Activated CD4-positive, alpha-beta memory T cell treated with anti-CD3 and anti-CD28 coated beads, Interleukin-2, amount 10 ng/mL, durations not matched to agents 7 days and 5 days (primary cell): Measurements from ENCODE around the gene NTMT2. TPM values are rescaled to one million over a fixed set of nuclear protein-coding genes. Genes with fewer than 3 reads are reported as not detected.

ENCODE experiments used
- CTCF ChIA-PET: fragments of 350-600 bp; sonication (Branson Sonifier 250); formaldehyde crosslinking; loops from one replicate; lab custom pipeline; 2021; ENCODE audit warnings: antibody characterized with exemption, inconsistent platforms; lab: Charles Lee
- POLR2A ChIA-PET: fragments of 350-600 bp; sonication (Branson Sonifier 250); formaldehyde crosslinking; loops from one replicate; lab custom pipeline; 2021; ENCODE audit warnings: antibody characterized with exemption; lab: Charles Lee
- DNase-seq: peaks from one replicate; pipeline ENCODE4 v3.0.0-alpha.2; 2020
- H3K27ac Mint-ChIP-seq: one replicate; pipeline ENCODE4 v1.8.0; 2021; ENCODE audit warnings: mild to moderate bottlenecking, mixed read lengths
- H3K27me3 Mint-ChIP-seq: one replicate; pipeline ENCODE4 v1.8.0; 2021; ENCODE audit warnings: mixed read lengths
- H3K36me3 Mint-ChIP-seq: one replicate; pipeline ENCODE4 v1.8.0; 2021; ENCODE audit warnings: low read depth, mixed read lengths
- H3K4me1 Mint-ChIP-seq: one replicate; pipeline ENCODE4 v1.8.0; 2021; ENCODE audit warnings: mixed read lengths
- H3K4me3 Mint-ChIP-seq: one replicate; pipeline ENCODE4 v1.8.0; 2021; ENCODE audit warnings: mild to moderate bottlenecking, mixed read lengths
- H3K9me3 Mint-ChIP-seq: one replicate; pipeline ENCODE4 v1.8.0; 2021; ENCODE audit warnings: mixed read lengths
- total RNA-seq, 2 experiments: library from RNA; stranded (reverse); gene quantifications; one replicate each; pipeline ENCODE4 v1.2.3, GENCODE V29; 2021

Gene NTMT2
- total RNA-seq, 2 experiments from 2014 or later: not detected

DNA sequence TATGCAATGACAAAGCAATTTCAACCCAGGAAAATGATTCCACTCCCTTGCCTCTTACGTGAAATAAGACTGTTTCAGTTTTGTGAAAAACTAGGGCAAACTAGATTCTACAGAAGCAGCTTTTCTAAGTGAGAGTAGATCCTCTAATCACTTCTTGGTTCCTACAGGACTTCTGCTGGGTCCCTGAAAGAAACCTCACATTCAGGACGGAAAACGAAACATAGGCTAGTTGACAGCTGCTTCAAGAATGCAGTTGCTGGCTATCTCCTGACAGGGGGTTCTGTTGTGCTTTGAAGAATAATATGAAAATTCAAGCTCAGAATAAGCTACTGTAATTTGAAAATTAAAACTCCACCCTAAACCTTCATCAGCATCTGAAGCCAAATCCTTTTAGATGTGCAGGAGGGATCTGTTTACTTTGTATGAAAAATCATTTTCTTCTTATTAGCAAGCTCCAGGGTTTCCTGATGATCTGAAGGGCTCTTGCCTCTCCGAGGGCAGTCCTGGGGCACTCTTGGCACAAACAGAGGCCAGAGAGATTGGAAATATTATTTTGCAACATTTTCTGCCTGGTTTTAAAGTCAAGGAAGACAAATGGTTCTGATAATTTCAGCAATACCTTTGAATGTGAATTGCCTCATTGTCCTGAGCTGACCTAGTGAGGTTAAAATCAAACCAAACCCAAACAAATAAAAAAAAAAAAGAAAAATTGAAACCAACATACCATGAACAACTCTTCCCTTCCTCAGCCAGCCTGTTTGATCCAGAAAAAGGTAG is 55.0 kb downstream of the NTMT2 start:
- ChIA-PET POLR2A (no interaction called here), CTCF (no interaction called here)
- DNase-seq: no peak
- Mint-ChIP-seq H3K36me3 (no peaks in the 10 kb centered on the region), H3K27ac (no peak overlapping the region), H3K4me3 (no peak overlapping the region), H3K9me3 (no peaks in the 10 kb centered on the region), H3K27me3 (peaks cover 8% of the 10 kb centered on the region), H3K4me1 (no peaks in the 10 kb centered on the region)

DNA sequence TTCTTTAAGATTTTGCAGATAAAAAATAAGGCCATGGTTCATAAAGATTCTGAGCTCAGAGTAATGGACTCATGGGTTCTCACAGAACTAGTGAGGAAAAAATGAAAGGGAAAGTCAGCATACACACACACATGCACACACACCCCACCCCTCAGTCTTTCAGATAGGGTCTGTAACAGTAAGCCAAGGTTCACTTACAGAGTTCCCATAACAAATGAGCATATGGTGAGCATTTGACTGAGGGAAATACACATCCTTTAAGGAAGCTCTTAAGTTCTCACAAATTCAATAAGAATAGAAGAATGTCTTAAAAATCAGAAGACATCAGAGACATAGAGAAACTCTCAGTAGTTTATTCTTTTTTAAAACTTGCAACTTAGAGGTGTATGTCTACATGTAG is 57.9 kb downstream of the NTMT2 start:
- ChIA-PET CTCF (no interaction called here), POLR2A (no interaction called here)
- H3K4me1 Mint-ChIP-seq: no peaks in the 10 kb centered on the region
- no peaks in the 10 kb centered on the region for H3K36me3 Mint-ChIP-seq
- no peak overlapping the region for H3K4me3 Mint-ChIP-seq
- H3K27me3 Mint-ChIP-seq: peaks cover 8% of the 10 kb centered on the region
- no peak for DNase-seq
- H3K27ac Mint-ChIP-seq: no peak overlapping the region
- H3K9me3 Mint-ChIP-seq: no peaks in the 10 kb centered on the region

DNA sequence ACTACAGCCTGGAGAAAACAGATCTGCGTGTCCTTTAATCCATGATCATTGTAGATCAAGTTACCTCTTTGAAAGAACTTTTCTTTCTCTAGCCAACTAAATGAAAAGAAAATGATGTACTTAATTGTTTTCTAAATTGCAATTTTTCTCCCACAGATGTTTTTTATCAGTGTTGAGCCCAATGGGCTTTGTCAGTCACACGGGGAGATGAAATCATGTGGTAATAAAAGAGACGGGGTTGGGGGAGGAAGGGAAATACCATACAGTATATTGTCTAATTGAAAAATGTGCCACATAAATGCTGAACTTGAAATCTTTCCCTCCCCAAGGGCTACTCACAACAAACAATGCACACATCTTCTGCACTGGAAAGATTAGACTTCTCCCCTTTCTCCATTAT is 58.4 kb downstream of the NTMT2 start:
- no peak for DNase-seq
- ChIA-PET CTCF (no interaction called here), POLR2A (no interaction called here)
- Mint-ChIP-seq H3K4me1 (no peaks in the 10 kb centered on the region), H3K36me3 (no peaks in the 10 kb centered on the region), H3K27me3 (peaks cover 8% of the 10 kb centered on the region), H3K9me3 (no peaks in the 10 kb centered on the region), H3K4me3 (no peak overlapping the region), H3K27ac (no peak overlapping the region)

DNA sequence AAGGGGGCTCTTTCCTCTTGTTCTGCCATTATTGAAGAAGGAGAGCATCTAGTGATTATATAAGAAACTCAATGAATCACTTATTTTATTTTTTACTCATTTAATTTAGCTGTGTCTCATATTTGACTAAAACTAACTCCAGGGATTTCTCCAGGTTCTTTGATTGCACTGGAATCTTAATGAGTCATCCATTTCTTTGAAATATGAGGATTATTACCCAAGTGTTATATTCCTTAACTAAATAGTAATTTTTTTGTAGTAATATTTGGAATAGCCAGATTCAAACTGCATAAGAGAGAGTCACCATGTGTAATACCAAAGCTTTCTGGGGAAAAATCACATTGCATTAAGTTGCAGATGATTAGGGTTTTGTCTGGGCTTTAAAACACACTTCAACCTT is 59.5 kb downstream of the NTMT2 start:
- H3K36me3 Mint-ChIP-seq: no peaks in the 10 kb centered on the region
- POLR2A ChIA-PET: no interaction called here
- DNase-seq: no peak
- H3K27me3 Mint-ChIP-seq: peaks cover 8% of the 10 kb centered on the region
- no peaks in the 10 kb centered on the region for H3K9me3 Mint-ChIP-seq
- H3K27ac Mint-ChIP-seq: no peak overlapping the region
- no peaks in the 10 kb centered on the region for H3K4me1 Mint-ChIP-seq
- CTCF ChIA-PET: no interaction called here
- H3K4me3 Mint-ChIP-seq: no peak overlapping the region

DNA sequence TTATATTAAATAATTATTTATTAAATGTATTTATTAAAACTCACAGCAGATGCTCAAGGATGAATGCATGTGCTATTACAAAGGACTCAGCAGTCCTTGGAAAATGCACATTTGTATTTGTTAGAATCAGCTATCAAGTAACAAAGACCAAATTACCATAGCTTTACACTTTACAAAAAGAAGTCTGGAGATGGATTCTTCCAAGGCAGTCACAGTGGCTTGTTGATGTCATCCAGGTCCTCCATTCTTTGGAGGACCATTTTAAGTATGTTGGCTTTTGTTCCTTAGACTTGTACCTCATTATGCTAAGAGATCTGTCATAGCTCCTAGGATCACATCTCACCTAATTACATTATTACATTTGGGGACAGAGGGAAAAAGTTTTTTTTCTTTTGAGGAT is 63.4 kb downstream of the NTMT2 start:
- Mint-ChIP-seq H3K4me1 (no peaks in the 10 kb centered on the region), H3K4me3 (no peak overlapping the region), H3K36me3 (no peaks in the 10 kb centered on the region), H3K27ac (no peak overlapping the region), H3K9me3 (no peaks in the 10 kb centered on the region), H3K27me3 (peaks cover 18% of the 10 kb centered on the region)
- no peak for DNase-seq
- POLR2A ChIA-PET: no interaction called here
- CTCF ChIA-PET: no interaction called here

DNA sequence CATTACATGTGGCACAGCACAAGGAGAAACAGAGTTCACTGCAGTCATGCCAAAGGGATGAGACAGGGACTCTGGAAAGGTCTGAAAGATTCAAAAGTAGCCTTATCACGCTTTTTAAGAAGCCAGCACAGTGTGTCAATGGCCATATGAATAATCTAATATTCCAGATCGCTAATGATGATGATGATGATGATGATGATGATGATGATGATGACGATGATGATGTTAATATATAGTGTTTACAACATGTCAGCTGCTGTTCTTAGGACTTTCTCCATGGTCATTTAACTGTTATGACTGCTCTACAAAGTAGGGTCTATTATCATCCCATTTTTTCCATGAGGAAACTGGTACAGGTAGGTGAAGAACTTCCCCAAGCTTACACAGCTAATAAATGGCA is 64.4 kb downstream of the NTMT2 start:
- peaks cover 19% of the 10 kb centered on the region for H3K27me3 Mint-ChIP-seq
- no peak for DNase-seq
- H3K4me3 Mint-ChIP-seq: no peak overlapping the region
- H3K9me3 Mint-ChIP-seq: no peaks in the 10 kb centered on the region
- POLR2A ChIA-PET: no interaction called here
- no peak overlapping the region for H3K27ac Mint-ChIP-seq
- H3K36me3 Mint-ChIP-seq: no peaks in the 10 kb centered on the region
- no peaks in the 10 kb centered on the region for H3K4me1 Mint-ChIP-seq
- CTCF ChIA-PET: no interaction called here

DNA sequence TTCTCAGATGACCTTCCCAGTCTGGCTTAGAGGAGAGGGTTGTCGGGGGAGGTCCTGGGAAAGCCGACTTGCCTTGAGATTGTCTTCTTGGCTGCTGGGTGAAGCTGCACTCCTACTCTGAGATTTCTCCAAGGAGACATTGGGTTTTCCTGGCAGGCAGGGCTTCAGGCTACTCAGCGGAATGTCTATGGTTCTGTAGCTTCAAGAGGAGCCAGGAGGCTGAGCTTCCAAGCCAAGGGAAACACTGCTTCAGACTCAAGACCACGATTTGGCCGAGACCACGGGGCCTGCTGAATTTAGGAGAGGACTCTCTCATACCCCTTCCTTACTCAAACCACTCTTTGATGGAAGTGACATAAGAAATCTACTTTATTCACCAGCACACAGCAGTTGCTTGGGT is 67.8 kb downstream of the NTMT2 start:
- no peak overlapping the region for H3K27ac Mint-ChIP-seq
- ChIA-PET POLR2A (no interaction called here), CTCF (no interaction called here)
- peaks cover 21% of the 10 kb centered on the region for H3K27me3 Mint-ChIP-seq
- H3K4me3 Mint-ChIP-seq: no peak overlapping the region
- no peaks in the 10 kb centered on the region for H3K9me3 Mint-ChIP-seq
- no peaks in the 10 kb centered on the region for H3K4me1 Mint-ChIP-seq
- H3K36me3 Mint-ChIP-seq: no peaks in the 10 kb centered on the region
- DNase-seq: no peak

DNA sequence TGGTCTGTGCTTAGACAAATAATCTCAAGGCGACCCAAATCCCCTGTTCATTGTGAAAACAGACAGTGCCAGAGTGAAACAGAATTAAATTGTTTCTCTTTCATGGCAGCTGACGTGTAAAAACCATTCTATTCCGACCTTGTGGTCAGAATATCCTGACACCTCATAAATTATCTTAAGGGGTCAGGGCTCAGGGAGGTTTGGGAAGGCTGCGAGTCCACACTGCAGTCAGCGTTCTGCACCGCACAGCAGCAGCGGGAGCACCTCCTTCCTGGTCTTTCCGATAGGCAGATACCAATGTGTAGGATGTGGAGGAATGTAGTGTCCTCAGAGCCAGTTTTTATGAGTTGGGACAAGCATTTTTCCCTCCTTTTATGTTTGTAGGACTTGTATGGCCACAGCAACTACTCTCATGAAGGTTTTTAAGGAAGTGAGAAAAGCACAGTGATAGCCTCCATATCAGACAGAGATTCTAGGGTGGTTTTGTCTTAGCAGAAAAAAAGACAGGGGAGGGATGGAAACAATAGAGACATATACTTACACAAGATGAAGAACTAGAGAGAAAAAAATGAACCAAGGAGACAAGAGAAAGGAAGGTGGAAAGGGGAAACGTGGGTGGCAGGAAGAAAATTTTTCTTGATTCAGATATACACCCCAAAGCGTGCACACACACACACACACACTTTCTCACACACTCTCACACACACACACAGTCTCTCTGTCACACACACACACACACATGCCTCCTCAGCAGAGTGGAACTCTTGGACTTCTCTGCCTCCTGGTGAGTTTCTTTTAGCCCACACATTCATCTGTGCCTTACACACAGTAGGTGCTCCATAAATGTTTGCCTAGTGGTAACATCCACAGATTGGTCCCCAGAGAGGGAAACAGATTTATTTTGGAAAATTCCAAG is 68.6 kb downstream of the NTMT2 start:
- H3K27me3 Mint-ChIP-seq: peaks cover 21% of the 10 kb centered on the region
- no peaks in the 10 kb centered on the region for H3K4me1 Mint-ChIP-seq
- no peak for DNase-seq
- H3K27ac Mint-ChIP-seq: no peak overlapping the region
- POLR2A ChIA-PET: no interaction called here
- CTCF ChIA-PET: no interaction called here
- H3K9me3 Mint-ChIP-seq: no peaks in the 10 kb centered on the region
- no peak overlapping the region for H3K4me3 Mint-ChIP-seq
- H3K36me3 Mint-ChIP-seq: no peaks in the 10 kb centered on the region

DNA sequence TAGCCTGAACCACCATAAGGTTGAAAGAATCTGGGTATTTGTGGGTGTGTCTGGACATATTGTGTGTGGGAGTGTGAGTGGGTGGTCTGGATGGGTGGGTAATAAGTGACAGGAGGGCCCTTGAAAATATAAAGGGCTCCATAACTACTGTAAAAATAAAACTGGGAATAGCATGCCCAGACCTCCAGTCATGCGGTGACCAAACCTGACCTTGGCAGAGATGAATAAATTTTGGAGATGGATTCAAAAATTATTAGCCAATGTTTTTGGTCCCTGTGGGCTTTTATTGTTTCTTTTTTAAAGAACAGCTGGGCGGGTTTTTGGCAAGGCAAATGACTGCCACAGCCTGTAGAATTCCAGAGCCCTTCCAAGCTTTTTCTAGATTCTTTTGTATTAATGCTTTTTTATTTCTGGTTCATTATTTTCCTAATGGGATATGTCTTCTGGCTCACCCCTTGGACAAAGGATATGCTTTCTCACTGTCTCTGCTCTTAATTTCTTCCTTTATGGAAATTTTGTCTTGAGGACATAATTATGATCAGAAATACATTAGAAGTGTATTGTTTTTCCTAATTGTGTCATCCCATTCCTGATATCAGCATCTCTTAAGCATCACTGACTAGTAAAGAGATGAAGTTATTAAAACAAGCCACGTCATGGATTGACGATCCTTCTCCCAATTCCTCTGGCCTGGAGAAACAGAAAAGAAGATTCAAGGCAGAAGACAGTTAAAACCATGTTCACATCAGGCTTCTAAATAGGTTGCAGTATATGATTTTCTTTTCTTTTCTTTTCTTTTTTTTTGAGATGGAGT is 69.5 kb downstream of the NTMT2 start:
- H3K9me3 Mint-ChIP-seq: no peaks in the 10 kb centered on the region
- H3K4me3 Mint-ChIP-seq: no peak overlapping the region
- no peaks in the 10 kb centered on the region for H3K4me1 Mint-ChIP-seq
- H3K36me3 Mint-ChIP-seq: no peaks in the 10 kb centered on the region
- H3K27me3 Mint-ChIP-seq: peaks cover 21% of the 10 kb centered on the region
- ChIA-PET POLR2A (no interaction called here), CTCF (no interaction called here)
- no peak overlapping the region for H3K27ac Mint-ChIP-seq
- no peak for DNase-seq

DNA sequence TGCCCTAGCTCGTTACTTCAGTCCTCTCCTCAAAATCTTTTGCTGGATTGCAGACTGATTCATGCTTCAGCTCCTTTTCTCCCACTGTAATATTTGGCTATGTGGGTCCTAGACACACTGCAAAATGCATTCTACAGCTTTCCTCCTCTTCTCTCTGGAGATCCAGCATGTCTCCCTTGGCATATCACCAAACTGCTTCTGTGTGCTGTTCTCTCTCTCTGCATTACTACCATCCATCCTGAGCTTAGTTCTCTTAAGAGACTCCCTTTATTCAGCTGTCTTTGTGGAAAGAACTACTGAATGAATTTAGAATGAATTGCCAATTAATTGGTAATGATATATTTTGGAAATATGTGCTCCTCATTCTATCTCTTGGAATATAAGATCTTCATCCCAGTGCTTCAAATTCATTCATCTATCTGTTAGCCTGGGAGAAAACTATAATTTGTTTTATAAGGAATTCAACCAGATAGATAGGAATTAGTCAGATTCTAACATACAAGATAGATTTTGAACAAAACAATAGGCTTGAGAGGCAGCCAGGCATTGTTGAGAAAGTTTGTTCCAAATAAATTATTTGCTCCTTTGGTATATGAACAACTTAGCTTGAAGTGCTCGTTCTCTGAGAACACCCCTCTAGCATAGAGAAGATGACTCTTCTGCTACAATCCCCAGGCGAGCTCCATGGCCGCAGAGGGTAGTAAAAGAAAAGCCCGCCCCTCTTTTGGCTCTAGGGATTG is 71.9 kb downstream of the NTMT2 start:
- no peak overlapping the region for H3K4me3 Mint-ChIP-seq
- peaks cover 17% of the 10 kb centered on the region for H3K27me3 Mint-ChIP-seq
- no peak for DNase-seq
- CTCF ChIA-PET: no interaction called here
- H3K36me3 Mint-ChIP-seq: no peaks in the 10 kb centered on the region
- H3K27ac Mint-ChIP-seq: no peak overlapping the region
- POLR2A ChIA-PET: interaction anchor here (1.3 kb wide), 1 partner anchor 76 kb away, joined by 3 read pairs; no protein-coding TSS in a partner anchor
- no peaks in the 10 kb centered on the region for H3K9me3 Mint-ChIP-seq
- no peaks in the 10 kb centered on the region for H3K4me1 Mint-ChIP-seq

DNA sequence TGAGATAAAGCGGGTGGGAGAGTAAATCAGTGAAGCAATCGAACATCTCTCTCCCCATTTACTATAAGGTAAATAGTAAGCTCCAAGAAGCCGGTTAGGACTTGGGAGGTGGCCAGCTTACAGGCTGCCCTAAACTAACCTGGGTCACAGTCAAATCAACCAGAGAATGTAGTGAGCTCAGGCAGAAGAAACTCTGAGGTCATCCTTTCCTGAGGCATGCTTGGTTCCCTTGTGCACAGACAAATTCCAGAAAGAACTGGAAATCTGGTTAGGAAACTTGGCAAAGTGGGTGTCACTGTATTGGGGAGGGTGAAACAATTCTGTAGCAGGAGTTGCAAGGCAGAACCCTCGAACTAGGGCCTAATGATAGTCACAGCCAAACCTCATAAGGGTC is 72.5 kb downstream of the NTMT2 start:
- ChIA-PET CTCF (no interaction called here), POLR2A (interaction anchor here (1.3 kb wide), 1 partner anchor 77 kb away, joined by 3 read pairs; no protein-coding TSS in a partner anchor)
- Mint-ChIP-seq H3K36me3 (no peaks in the 10 kb centered on the region), H3K4me3 (no peak overlapping the region), H3K27ac (no peak overlapping the region), H3K4me1 (no peaks in the 10 kb centered on the region), H3K27me3 (peaks cover 17% of the 10 kb centered on the region), H3K9me3 (no peaks in the 10 kb centered on the region)
- no peak for DNase-seq
